ENCODE measurements around the gene SRC. TPM values are rescaled to one million over a fixed set of nuclear protein-coding genes. Genes with fewer than 3 reads are reported as not detected.

Gene SRC
- total RNA-seq, 1 donor from 2014 or later: 4.2 TPM

DNA sequence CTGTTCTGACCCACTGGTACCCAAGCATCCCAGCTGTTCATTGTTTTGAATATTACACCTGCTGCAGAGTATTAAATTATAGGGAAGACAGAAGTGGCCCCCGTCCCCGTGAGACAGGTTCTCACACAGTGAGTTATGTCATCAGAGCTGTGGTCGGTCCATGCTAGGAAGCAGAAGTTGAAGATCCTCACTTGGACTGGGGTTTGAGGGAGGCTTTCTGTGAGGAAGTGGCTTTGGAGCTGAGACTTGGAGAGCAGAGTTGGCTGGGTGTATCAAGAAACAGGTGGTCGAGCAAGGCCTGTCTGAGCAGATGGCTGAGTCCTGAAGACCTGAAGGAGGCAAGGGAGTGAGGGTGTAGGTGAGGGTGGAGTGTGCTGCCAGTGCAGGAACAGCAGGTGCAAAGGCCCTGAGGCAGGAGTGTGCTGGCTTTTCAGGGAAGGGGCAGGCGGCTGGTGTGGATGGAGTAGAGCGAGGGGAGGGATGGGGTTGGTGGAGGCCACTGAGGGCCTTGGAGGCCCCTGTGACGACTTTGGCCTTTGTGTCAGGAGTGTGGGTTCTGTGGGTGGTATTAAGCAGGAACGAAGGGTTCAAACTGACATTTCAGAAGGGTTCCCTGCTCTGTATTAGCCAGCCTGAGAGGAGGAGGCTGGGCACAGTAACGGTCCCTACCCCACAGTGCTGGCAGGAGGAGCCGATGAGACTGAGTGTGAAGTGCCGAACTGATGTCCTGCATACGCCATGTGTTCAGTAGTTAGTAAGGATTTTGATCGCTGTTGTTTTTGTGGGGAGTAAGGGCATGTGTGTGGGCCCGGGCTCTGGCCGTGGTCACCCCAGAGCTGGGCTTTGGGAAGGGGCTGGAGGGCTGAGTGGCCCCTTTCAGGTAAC lies 11.8 kb downstream of the SRC start:
- TF ChIP-seq, protein P1, sequence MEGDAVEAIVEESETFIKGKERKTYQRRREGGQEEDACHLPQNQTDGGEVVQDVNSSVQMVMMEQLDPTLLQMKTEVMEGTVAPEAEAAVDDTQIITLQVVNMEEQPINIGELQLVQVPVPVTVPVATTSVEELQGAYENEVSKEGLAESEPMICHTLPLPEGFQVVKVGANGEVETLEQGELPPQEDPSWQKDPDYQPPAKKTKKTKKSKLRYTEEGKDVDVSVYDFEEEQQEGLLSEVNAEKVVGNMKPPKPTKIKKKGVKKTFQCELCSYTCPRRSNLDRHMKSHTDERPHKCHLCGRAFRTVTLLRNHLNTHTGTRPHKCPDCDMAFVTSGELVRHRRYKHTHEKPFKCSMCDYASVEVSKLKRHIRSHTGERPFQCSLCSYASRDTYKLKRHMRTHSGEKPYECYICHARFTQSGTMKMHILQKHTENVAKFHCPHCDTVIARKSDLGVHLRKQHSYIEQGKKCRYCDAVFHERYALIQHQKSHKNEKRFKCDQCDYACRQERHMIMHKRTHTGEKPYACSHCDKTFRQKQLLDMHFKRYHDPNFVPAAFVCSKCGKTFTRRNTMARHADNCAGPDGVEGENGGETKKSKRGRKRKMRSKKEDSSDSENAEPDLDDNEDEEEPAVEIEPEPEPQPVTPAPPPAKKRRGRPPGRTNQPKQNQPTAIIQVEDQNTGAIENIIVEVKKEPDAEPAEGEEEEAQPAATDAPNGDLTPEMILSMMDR (IDR thresholded peaks at IDR 0.05; ENCODE audit: borderline replicate concordance): no peak
- no peak for DNase-seq
- intact Hi-C loops (cut with micrococcal nuclease): no loop called here
- H3K9me3 ChIP-seq (replicated peaks): no peaks in the 10 kb centered on the region
- no peak overlapping the region for H3K27ac ChIP-seq (replicated peaks)
- no peaks in the 10 kb centered on the region for H3K36me3 ChIP-seq
- H3K4me3 ChIP-seq: no peak overlapping the region
- no peaks in the 10 kb centered on the region for H3K27me3 ChIP-seq (ENCODE audit: low read depth)
- peaks cover 26% of the 10 kb centered on the region for H3K4me1 ChIP-seq

DNA sequence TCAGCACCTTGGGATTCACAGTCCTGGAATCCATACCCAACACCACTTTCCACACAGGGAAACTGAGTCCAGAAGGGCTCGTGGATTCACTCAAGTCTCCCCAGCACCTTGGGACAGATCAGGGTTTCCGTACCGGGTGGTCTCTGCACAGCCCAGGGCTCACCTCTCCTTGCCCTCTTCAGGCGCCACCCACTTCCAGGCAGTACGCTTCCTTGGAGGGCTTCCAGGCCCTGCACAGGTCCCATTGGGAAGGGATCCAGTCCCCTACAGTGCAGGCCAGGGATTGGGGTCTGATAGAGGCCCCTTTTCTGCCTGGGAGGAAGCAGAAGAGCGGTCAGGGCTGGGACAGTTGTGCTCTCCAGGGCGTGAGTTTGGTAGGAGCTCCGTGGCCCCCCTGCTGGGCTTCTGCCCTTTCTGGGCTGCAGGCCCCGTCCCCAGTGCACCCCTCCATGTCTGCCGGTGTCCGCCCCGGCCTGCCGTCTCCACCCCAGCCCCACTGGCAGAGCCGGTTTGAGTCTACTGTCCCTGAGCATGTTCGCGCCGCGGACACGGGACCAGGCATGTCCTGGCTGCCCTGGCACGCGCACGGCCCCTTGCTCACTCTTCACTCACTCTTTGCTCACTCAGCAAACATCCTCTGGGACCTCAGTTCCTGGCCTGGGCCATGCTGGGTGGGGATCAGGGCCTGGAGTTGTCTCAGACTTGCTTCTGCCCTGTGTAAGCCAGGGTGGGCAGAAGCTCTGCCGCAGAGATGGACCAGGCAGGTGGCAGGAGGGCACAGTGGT lies 12.6 kb downstream of the SRC start:
- Histone ChIP-seq H3K36me3 (no peaks in the 10 kb centered on the region), H3K27ac (replicated peaks) (no peak overlapping the region), H3K4me1 (peaks cover 26% of the 10 kb centered on the region), H3K4me3 (no peak overlapping the region), H3K27me3 (ENCODE audit: low read depth) (no peaks in the 10 kb centered on the region), H3K9me3 (replicated peaks) (no peaks in the 10 kb centered on the region)
- intact Hi-C loops (cut with micrococcal nuclease): no loop called here
- TF ChIP-seq, protein P1 (IDR thresholded peaks at IDR 0.05; ENCODE audit: borderline replicate concordance): no peak
- no peak for DNase-seq

DNA sequence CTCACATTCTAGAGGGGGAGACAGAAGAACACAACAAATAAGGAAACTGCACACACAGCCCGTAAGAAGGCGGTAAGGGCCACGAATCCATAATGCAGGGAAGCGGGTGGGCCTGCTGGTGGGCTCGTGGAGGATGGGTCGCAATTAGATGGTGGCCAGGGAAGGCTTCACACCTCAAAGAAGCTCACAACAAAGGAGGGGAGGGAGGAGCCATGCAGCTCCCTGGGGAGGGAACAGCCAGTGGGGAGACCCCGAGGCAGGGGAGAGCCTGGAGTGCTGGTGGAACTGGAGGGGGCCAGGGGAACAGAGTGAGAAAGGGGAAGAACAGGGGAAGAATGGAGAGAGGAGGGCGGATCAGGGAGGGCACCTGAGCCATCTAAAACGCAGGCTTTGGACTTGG lies 13.4 kb downstream of the SRC start:
- Histone ChIP-seq H3K27me3 (ENCODE audit: low read depth) (no peaks in the 10 kb centered on the region), H3K4me3 (no peak overlapping the region), H3K9me3 (replicated peaks) (no peaks in the 10 kb centered on the region), H3K36me3 (no peaks in the 10 kb centered on the region), H3K27ac (replicated peaks) (no peak overlapping the region), H3K4me1 (peaks cover 26% of the 10 kb centered on the region)
- TF ChIP-seq, protein P1 (IDR thresholded peaks at IDR 0.05; ENCODE audit: borderline replicate concordance): no peak
- intact Hi-C loops (cut with micrococcal nuclease): no loop called here
- DNase-seq: no peak

DNA sequence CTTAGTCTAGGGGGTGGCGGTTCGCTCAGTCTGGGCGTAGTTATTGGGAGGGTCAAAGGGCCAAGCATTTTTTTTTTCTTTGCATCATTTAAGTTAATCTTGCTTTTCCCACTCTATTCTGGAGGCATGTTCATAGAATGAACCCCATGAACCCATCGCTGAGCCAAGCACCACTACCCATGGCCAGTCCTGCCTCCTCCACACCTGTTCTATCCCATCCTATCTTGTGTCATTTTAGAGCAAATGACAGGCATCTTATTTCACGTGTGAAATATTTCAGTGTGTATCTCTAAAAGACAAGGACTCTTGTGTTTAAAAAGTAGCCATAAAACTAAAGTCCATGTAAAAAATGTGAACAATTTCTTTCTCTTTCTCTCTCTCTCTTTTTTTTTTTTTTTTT lies 13.9 kb downstream of the SRC start:
- Histone ChIP-seq H3K27me3 (ENCODE audit: low read depth) (no peaks in the 10 kb centered on the region), H3K27ac (replicated peaks) (no peak overlapping the region), H3K9me3 (replicated peaks) (no peaks in the 10 kb centered on the region), H3K4me1 (peaks cover 26% of the 10 kb centered on the region), H3K36me3 (no peaks in the 10 kb centered on the region), H3K4me3 (no peak overlapping the region)
- TF ChIP-seq, protein P1 (IDR thresholded peaks at IDR 0.05; ENCODE audit: borderline replicate concordance): no peak
- no peak for DNase-seq
- intact Hi-C loops (cut with micrococcal nuclease): no loop called here

DNA sequence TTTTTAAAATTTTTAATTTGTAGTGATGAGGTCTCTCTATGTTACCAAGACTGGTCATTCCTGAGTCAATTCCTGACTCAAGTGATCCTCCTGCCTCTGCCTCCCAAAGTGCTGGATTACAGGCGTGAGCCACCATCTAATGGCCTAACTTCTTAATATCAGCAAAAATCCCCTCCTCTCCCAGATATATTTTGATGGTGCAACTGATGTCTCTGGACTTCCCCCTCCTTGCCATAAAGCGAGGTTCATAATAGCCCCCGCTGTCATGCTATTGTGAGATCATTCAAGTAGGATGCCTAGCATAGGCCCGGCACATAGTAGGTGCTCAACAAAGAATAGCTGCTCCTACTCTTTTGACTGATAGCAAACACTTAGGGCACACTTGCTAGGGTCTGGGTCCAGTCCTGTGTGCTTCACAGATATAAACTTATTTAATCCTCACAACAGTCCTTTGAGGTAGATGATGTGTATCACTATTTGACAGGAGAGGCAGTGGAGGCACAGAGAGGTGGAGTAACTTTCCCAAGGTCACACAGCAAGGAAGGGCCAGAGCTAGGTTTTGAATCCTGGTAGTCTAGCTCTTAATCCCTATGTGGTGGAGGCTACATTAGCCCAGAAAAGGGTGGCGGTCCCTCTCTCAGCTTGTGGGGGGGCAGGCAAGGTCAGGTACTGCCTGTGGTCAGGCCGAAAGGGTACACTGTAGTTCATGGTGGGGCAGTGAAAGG lies 14.6 kb downstream of the SRC start:
- TF ChIP-seq, protein P1 (IDR thresholded peaks at IDR 0.05; ENCODE audit: borderline replicate concordance): no peak
- H3K27me3 ChIP-seq (ENCODE audit: low read depth): no peaks in the 10 kb centered on the region
- no peak overlapping the region for H3K4me3 ChIP-seq
- peaks cover 26% of the 10 kb centered on the region for H3K4me1 ChIP-seq
- H3K36me3 ChIP-seq: no peaks in the 10 kb centered on the region
- no peak overlapping the region for H3K27ac ChIP-seq (replicated peaks)
- DNase-seq: no peak
- no peaks in the 10 kb centered on the region for H3K9me3 ChIP-seq (replicated peaks)
- intact Hi-C loops (cut with micrococcal nuclease): no loop called here

Data from left ventricle myocardium inferior (tissue), 1 donor.